Large intestine (tissue), 3 donors: ENCODE results near the gene AUTS2. TPM values are rescaled to one million over a fixed set of nuclear protein-coding genes. Genes with fewer than 3 reads are reported as not detected.

ENCODE experiments used
- DNase-seq, 2 donors: peaks; one replicate each; pipeline versions ENCODE4 v3.0.0 to v3.0.0-alpha.2; 2013
- H3K27ac ChIP-seq: one replicate; pipeline ENCODE4 v1.5.1; 2013; ENCODE audit warnings: low read length
- H3K27me3 ChIP-seq: 2 replicates; pipeline ENCODE4 v1.6.1; 2013; ENCODE audit warnings: low read length; ENCODE audit not compliant: control insufficient read depth, insufficient read depth
- H3K36me3 ChIP-seq: 2 replicates; pipeline ENCODE4 v1.6.1; 2013; ENCODE audit warnings: low read length; ENCODE audit not compliant: control insufficient read depth, insufficient read depth
- H3K4me1 ChIP-seq: one replicate; pipeline ENCODE4 v1.6.1; 2013; ENCODE audit warnings: low read length; ENCODE audit not compliant: control insufficient read depth, insufficient read depth
- H3K4me3 ChIP-seq: one replicate; pipeline ENCODE4 v1.5.1; 2013; ENCODE audit warnings: low read length
- H3K9me3 ChIP-seq: one replicate; pipeline ENCODE4 v1.6.1; 2013; ENCODE audit warnings: mild to moderate bottlenecking, low read depth, low read length, moderate library complexity; ENCODE audit not compliant: control insufficient read depth
- WGBS: methylation state at CpG from one replicate; pipeline ENCODE4 v1.1.5; 2013; ENCODE audit warnings: low lambda C conversion rate; ENCODE audit not compliant: insufficient coverage; 5-methylcytosine and 5-hydroxymethylcytosine counted together
- polyA plus RNA-seq: library from polyadenylated mRNA; unstranded; fragments of 120-200 nt; gene quantifications from one replicate; pipeline ENCODE4 v1.2.1, GENCODE V29; 2013

AUTS2 gene
- polyA plus RNA-seq, 1 donor: 51.3 TPM

DNA sequence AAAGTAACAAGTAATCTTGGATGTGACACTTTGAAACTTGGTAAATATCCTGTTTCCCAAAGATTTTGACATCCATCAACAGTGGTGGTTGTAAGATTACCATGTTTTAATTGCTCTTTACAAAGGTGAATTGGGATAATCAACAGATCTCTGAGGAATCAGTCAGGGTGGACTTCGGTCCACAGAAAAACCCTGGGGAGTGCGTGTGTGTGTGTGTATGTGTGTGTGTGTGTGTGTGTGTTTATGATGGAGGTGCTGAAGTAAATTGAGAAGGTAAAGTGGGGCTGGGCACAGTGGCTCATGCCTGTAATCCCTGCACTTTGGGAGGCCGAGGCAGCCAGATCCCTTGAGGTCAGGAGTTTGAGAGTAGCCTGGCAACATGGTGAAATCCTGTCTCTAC, 12.0 kb upstream of the AUTS2 start:
- peak; percentile 68 to 86 for DNase-seq
- Histone ChIP-seq H3K4me3 (no peak overlapping the region), H3K27me3 (no peaks in the 10 kb centered on the region), H3K4me1 (peaks cover 11% of the 10 kb centered on the region), H3K9me3 (no peaks in the 10 kb centered on the region), H3K27ac (no peak overlapping the region), H3K36me3 (no peaks in the 10 kb centered on the region)
- no CpG with 5 or more reads among the region's 3 CpGs for WGBS

DNA sequence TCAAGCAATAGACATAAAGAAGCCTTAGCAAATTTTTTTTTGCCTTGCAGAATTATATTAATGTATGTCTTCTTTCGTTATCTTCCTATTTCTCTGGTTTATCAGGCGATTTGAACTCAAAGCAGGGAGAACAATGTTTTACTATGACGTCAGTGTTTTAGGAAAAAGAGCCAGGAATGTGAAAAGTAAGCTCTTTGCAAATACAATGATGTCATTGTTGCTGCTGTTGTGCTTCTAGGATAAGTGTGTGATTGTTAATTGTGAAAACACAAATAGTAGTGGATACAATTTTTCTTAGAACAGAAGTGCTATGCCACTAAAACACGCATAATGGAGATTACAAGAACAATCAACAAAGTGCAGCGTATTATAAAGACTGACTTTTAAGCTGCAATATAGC, 9.5 kb upstream of the AUTS2 start:
- H3K27ac ChIP-seq: no peak overlapping the region
- H3K4me1 ChIP-seq: peaks cover 10% of the 10 kb centered on the region
- H3K9me3 ChIP-seq: peaks cover 4% of the 10 kb centered on the region
- peak in 1 of 2 donors; percentile 38 for DNase-seq
- no peaks in the 10 kb centered on the region for H3K27me3 ChIP-seq
- H3K4me3 ChIP-seq: no peak overlapping the region
- H3K36me3 ChIP-seq: no peaks in the 10 kb centered on the region
- 14% methylated on average over 2 of the region's 5 CpGs for WGBS

DNA sequence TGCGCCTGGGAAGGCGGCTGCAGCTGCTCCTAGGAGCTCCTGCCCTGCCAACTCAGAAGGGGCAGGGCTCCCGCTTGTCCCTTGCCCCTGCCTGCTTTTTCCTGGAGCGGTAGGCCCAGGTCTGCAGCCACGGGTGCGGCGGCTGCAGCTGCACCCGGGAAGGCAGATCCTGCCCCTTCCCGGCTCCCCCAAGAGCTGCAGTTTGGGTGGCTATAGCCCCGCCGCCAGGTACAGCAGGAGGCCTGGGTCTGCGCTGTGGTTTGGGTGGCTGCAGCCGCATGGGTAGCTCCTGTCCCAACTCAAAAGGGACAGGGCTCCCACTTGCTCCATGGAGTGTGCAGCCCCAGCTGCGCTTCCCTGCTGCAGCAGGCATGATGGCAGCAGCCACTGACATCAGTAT, 6.5 kb upstream of the AUTS2 start:
- Histone ChIP-seq H3K4me1 (no peaks in the 10 kb centered on the region), H3K9me3 (peaks cover 4% of the 10 kb centered on the region), H3K36me3 (no peaks in the 10 kb centered on the region), H3K4me3 (no peak overlapping the region), H3K27me3 (no peaks in the 10 kb centered on the region), H3K27ac (no peak overlapping the region)
- no CpG with 5 or more reads among the region's 14 CpGs for WGBS
- no peak for DNase-seq

DNA sequence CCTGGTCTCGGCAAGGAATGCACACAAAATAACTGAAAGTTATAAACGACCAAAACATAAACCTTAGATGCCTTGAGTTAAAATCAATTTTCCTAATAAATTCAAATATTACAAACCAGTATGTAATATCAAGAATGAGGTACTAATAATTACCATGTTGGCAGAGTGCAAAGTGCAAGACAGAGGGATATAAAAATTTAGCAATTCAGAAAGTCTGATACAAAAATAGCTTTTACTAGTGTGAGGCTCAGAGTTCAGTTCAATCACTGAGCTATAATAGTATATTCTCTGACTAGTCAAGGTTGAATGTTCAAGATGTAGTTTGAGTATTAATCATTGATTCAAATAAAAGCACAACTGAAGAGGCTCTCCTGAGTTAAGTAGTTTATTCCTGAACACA, 4.8 kb upstream of the AUTS2 start:
- DNase-seq: peak in 1 of 2 donors; percentile 67
- H3K9me3 ChIP-seq: peaks cover 4% of the 10 kb centered on the region

DNA sequence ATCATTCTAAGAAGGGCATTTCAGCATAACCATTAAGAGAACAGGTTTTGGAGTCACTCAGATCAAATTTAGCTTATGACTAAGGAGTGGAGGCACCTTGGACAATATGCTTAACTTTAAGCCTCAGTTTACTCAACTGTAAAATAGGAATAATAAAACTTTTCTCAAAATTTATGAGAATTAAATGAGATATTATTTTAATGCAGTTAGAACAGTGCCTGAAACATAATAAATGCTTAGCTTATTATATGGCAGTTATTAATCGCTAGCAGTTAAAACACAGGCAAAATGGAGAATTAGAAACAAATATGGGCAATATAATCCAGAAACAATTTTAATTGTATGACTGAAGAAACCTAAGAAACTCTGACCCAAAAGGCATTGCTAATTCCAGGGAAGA, 2.9 kb upstream of the AUTS2 start:
- Histone ChIP-seq H3K4me1 (no peaks in the 10 kb centered on the region), H3K36me3 (no peaks in the 10 kb centered on the region), H3K4me3 (no peak overlapping the region), H3K27ac (no peak overlapping the region), H3K9me3 (peaks cover 6% of the 10 kb centered on the region), H3K27me3 (no peaks in the 10 kb centered on the region)
- DNase-seq: no peak
- WGBS: 100% methylated on average over 1 of the region's 1 CpG

More for the DNA sequence above, 4.8 kb upstream of the AUTS2 start:
- Histone ChIP-seq H3K4me1 (no peaks in the 10 kb centered on the region), H3K36me3 (no peaks in the 10 kb centered on the region), H3K4me3 (no peak overlapping the region), H3K27me3 (no peaks in the 10 kb centered on the region), H3K27ac (peak overlapping the region; percentile 9)
- 20% methylated on average over 1 of the region's 2 CpGs for WGBS

DNA sequence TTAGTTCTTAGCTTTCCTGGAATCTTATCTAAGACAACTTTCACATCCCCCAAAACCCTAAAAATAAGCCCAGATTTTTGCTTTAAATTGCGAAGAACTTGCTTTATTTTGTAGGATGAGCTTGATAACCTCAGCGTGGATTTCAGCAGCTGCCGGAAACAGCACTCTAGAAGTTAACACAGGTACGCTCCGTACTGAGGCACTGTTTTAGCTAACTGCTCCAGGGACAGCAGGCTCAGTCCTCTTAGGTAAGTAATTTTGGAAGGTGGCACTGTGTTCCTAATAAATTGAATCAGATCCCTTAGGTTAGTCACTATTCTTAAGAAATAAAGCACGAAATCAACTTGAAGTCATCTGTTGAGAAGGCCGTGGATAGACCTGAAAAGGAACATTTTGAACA, 2.2 kb upstream of the AUTS2 start:
- H3K27ac ChIP-seq: no peak overlapping the region
- WGBS: 93% methylated on average over 2 of the region's 7 CpGs
- no peaks in the 10 kb centered on the region for H3K27me3 ChIP-seq

DNA sequence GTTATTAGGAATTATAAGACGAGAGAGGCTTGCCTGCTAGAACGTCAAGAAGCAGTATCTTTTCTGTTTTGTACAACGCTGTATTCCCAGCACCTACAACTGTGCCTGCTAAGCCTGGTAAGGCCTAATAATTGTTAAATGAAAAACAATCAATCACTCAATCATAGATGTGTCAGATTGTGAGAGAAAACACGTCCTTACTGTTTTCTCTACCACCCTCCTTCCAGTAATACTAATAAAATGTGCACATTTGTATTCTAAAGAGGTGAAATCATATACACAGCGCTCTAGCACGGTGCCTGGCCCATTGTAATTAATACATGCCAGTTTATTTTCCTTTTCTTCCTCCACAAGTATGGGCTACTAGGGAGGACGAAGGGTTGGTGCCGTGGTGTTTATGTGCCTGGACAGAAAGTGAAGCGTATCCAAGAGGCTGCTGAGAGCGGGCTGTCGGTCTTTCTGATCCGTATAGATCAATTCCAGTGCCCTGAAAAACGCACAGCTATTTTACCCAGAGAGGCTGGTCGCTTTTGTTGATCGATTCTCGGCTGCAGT, 1.5 kb upstream of the AUTS2 start:
- Histone ChIP-seq H3K4me1 (no peaks in the 10 kb centered on the region), H3K9me3 (peaks cover 4% of the 10 kb centered on the region), H3K27ac (no peak overlapping the region), H3K27me3 (no peaks in the 10 kb centered on the region), H3K36me3 (no peaks in the 10 kb centered on the region), H3K4me3 (peak overlapping the region; percentile 76)
- no CpG with 5 or more reads among the region's 16 CpGs for WGBS
- no peak for DNase-seq

More for the DNA sequence above, 2.2 kb upstream of the AUTS2 start:
- Histone ChIP-seq H3K4me3 (no peak overlapping the region), H3K4me1 (no peaks in the 10 kb centered on the region), H3K36me3 (no peaks in the 10 kb centered on the region), H3K9me3 (peaks cover 6% of the 10 kb centered on the region)
- no peak for DNase-seq

DNA sequence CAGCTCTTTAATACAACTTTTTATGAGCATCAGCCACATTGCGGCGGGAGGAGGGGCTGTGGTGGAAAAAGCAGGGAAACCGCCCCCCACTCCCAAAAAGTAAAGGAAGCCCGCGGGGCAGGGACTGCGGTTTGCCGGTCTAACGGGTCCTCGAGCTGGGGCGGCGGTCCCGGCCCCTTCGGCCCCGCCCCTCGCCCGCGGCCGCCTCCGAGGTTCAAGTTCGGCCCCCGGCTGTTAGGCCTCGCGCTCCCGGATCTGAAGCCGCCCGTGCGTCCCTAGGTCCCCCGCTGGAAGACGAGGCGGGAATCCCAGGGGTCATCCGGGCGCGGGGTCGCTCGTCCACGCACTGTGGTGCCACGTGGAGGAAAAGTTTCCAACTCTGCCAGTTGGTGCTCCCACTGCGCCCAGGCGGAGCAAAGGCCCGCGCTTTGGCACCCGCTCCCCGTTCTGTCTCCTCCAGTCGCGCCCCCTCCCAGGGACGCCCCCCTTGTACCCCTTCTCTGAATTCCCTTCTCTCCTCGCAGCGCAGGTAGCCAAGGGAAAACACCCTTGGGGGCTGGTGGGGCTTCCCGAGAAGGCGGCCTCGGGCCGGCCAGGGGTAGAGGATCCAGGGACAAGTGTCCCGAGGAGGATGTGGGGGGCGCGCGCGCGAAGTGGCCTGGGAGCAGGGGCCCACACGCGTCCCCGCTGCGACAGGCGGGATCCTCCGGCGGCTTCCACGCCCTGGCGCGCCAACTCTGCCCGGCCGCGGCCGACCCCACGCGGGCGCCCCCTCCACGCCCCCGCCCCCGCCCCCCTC, 798 bp upstream of the AUTS2 start:
- H3K9me3 ChIP-seq: peaks cover 2% of the 10 kb centered on the region
- no CpG with 5 or more reads among the region's 78 CpGs for WGBS
- peak in 1 of 2 donors; percentile 71 for DNase-seq
- no peaks in the 10 kb centered on the region for H3K36me3 ChIP-seq
- peak overlapping the region; percentile 76 for H3K4me3 ChIP-seq
- H3K27me3 ChIP-seq: no peaks in the 10 kb centered on the region
- peak overlapping the region; percentile 80 for H3K27ac ChIP-seq
- H3K4me1 ChIP-seq: no peaks in the 10 kb centered on the region

DNA sequence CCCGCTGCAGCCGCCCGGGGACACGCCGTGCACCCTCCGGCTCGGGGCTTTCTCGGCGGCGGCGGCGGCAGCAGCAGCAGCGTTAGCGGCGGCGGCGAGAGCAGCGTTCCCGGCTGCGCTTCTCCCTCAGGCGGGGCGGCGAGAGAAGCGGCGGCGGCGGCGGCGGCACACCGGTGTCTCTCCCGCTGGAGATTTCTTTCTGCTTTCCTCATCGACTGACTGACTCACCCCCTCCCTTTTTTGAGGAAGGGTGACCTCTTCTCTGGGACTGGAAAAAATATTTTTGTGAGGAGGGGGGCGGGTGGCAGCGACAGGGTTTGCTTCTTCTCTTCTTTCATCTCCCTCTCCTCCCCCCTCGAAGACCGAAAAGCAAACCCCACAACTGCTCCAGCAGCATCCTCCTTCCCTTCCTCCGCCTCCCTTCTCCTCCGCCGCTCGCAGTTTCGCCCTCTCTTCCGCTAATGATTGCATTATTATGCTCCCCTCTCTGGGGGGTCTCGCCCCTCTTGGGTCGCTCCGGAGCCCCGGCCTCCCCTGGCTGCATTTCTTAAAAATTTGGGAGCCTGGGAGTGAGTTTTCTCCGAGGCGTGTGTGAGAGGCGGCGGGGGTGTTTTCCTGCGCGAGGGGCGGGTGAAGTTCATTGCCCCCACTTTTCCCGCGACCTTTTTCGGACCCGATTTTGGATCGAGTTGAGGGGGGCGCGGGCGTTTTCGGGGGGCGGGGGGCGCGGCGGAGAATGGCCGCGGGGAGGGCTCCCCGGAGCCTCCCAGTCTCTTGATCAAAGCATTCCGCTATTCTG, 411 bp downstream of the AUTS2 start:
- Histone ChIP-seq H3K36me3 (no peaks in the 10 kb centered on the region), H3K4me1 (peaks cover 5% of the 10 kb centered on the region), H3K27me3 (no peaks in the 10 kb centered on the region), H3K27ac (peak overlapping the region; percentile 48), H3K9me3 (peaks cover 2% of the 10 kb centered on the region), H3K4me3 (peak overlapping the region; percentile 85)
- WGBS: 0% methylated on average over 2 of the region's 70 CpGs
- DNase-seq: no peak

DNA sequence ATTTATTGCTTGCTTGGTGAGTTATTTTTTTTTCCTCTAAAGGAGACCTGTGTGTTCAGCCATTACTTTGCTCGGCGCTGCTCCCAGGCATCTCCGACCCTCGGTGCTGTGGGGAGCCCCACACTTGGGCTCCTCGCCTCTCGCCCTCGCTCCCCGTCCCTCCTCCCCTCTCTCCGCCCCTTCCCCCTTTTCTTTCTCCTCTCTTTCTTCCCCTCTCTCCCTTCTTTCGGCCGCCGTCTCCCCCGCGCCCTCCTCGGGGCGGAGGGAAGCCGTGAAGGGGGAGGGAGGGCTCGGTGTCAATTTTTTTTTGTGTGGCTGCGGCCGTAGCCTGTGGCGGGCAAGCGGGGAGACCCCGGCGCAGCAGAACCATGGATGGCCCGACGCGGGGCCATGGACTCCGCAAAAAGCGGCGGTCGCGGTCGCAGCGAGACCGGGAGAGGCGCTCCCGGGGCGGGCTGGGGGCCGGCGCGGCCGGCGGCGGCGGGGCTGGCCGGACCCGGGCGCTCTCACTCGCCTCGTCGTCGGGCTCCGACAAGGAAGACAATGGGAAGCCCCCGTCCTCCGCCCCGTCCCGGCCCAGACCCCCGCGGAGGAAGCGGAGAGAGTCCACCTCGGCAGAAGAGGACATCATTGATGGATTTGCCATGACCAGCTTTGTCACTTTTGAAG, 1.1 kb downstream of the AUTS2 start:
- no peak overlapping the region for H3K27ac ChIP-seq
- H3K27me3 ChIP-seq: no peaks in the 10 kb centered on the region
- WGBS: no CpG with 5 or more reads among the region's 61 CpGs
- H3K4me3 ChIP-seq: peak overlapping the region; percentile 85
- peak in 1 of 2 donors; percentile 54 for DNase-seq
- H3K4me1 ChIP-seq: peaks cover 9% of the 10 kb centered on the region
- H3K36me3 ChIP-seq: no peaks in the 10 kb centered on the region
- H3K9me3 ChIP-seq: peaks cover 2% of the 10 kb centered on the region
